ENCODE measurements around the gene RIMBP2.

Gene RIMBP2

DNA sequence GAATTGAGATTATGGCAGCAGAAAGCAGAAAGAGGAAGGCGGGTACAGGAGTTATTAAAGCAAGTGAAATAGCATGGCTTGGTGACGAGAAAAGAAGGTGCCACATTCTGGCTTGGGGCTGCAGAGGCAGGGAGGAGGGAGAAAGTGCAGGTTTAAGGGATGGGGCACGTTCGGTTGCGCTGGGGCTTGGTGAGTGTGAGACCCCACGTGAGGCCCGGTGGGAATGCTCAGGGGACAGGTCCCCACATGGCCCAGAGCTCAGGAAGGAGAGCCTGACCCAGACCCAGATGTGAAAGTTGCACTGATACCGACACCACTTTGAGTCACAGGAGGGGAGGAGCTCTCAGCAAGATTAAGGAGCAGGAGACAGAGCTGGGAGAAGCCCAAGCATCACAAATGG, 191.3 kb downstream of the RIMBP2 start:
- no peak for FAIRE-seq

- no peak for FAIRE-seq
Measured at GRCh38 chr12:130523863-130524614, 192.1 kb downstream of the RIMBP2 start.

DNA sequence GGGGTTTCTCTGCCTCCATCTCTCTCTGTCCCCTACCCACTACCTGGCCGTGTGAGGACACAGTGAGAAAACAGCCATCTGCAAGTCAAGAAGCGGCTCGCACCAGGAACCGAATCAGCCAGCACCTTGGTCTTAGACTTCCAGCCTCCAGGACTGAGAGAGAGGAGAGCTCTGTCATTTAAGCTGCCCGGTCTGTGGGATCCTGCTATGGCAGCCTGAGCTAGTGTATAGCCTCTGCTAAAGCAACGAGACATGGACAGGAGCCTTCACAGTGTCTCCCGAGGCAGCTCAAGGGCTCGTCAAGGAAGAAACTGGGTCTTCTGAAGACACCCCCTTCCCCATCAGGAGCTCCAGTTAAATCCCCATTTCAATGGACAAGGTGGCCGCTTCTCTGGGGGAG, 192.9 kb downstream of the RIMBP2 start:
- no peak for FAIRE-seq

GRCh38 chr12:130522244-130522834, 193.8 kb downstream of the RIMBP2 start:
- FAIRE-seq: no peak

DNA sequence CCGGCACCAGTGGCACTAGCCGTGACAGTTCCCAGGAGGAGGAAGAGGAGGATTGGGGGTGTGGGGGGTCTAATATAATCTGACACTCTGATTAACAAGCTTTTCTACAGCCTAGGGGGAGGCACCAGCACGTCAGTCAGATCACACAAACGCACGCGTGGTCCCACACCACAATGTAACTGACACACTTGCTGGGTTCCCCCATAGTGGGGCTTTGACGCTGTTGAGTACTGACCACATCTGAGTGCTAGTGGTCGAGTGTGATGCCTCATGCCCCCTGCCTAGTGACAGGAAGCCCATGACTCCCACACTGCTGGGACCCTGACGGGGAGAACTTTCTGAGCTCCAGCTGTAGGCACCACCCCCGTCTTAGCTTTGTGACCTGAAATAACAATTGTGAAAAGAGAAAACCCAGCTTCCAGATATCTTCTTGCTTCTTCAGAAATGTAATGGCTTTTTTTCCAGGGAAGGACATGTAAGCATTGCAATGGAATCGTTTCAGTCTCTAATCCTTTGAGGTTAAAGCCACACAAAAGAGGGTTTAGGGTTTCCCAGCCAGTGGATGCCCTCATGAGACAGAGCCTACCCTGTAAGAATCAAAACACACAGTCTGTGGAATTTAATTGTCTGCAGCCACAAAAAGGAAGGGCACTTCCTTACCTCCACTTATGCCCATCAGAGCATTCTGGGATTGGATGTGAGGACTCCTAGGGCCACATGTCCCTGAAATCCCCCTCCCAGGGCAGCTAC, 194.5 kb downstream of the RIMBP2 start:
- FAIRE-seq: no peak

DNA sequence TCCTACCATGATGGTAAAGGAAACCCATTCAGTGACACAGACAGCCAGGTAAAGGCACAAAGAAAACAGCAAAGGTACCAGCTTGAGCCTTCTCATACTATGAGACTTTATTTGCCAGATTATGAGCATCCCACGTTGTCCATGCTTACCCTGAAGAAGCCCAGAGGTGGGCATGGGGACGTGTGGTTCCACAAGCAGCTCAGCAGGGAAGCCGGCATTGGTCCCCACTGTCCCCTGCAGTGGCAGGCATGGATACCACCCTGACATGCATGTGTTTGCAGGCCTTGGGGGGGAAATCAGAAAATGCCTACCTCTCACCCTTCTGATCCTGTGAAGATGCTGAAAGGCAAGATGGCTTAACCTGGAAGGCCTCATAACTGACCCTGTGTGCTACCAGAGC, 195.3 kb downstream of the RIMBP2 start:
- no peak for FAIRE-seq

- FAIRE-seq: no peak
Measured at GRCh38 chr12:130517588-130517987, 198.5 kb downstream of the RIMBP2 start.

- no peak for FAIRE-seq
Measured at GRCh38 chr12:130514149-130514551, 201.9 kb downstream of the RIMBP2 start.

GRCh38 chr12:130513556-130513955, 202.5 kb downstream of the RIMBP2 start:
- FAIRE-seq: no peak

DNA sequence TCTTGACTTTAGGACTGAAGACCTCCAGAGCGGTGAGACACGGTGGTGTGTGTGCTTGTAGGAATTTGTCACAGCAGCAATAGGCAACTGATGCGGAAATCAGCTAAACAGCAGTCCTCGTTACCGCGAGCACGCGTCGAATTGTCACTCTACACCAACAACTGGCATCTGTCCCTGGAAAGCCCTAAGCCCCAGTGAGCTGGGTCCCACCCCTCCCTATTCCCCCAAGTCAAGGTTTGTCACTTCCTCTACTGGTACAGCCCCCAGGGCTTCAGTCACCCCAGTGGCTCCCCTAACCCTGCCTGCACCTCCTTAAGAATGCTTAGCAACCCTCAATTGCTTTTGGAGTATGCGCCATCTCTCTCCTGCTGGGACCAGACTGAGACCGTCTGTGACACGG, 204.8 kb downstream of the RIMBP2 start:
- no peak for FAIRE-seq

DNA sequence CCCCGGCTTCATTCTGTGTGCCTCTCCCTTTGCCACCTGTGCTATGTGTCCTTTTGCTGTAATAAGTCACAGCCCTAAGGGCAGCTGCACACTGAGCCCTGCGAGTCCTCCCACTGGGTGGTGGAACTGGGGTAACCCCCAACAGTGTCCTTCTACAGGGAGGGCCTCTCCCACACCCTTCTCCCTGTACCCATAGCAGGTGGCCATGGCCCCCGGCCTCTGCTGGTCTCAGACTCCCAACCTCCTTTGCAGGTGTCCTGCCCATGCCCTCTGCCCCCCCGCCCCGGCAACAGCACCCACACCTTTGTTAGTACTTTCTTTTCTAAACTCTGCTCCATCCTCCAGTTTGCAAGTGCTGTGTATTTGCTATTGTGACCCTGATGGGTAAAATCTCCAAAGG, 206.6 kb downstream of the RIMBP2 start:
- FAIRE-seq: no peak

GRCh38 chr12:130508847-130509246, 207.3 kb downstream of the RIMBP2 start:
- FAIRE-seq: no peak

DNA sequence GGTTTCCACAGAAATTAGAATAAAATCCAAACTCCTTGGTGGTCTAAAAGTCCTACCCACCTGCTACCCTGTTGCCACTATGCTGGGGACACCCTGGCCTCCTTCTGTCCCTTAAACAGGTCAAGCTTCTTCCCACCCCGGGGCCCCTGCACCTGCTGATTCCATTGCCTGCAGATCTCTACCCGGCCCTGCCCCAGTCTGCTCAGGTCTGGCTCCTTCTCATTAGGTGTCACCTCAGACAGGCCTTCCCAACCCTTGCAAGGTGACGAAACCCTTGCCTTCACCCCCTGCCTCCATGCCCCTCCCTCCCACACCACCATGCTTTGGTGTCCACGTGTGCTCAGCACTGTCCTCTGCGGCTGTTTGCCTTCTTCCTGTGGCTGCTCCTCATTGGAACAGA, 207.8 kb downstream of the RIMBP2 start:
- no peak for FAIRE-seq

DNA sequence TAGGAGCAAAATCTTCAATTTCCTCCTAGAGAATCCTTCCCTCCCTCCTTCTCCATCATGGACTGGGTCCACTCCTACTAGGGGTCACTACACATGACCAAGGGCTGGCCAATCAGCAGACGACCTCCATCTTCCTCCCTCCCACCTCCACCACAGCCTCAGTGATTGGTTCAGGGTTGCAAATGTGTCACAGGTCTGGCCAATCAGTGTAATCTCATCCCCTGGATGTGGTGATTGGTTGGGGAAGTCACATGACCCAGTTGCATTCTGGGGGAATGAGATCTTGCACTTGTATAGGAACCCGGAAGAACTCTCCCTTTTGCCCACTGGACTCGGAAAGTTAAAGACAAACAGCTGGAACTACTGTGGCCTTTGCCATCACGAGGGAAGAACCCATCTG, 209.3 kb downstream of the RIMBP2 start:
- FAIRE-seq: no peak

GRCh38 chr12:130504840-130505175, 211.3 kb downstream of the RIMBP2 start:
- FAIRE-seq: no peak

DNA sequence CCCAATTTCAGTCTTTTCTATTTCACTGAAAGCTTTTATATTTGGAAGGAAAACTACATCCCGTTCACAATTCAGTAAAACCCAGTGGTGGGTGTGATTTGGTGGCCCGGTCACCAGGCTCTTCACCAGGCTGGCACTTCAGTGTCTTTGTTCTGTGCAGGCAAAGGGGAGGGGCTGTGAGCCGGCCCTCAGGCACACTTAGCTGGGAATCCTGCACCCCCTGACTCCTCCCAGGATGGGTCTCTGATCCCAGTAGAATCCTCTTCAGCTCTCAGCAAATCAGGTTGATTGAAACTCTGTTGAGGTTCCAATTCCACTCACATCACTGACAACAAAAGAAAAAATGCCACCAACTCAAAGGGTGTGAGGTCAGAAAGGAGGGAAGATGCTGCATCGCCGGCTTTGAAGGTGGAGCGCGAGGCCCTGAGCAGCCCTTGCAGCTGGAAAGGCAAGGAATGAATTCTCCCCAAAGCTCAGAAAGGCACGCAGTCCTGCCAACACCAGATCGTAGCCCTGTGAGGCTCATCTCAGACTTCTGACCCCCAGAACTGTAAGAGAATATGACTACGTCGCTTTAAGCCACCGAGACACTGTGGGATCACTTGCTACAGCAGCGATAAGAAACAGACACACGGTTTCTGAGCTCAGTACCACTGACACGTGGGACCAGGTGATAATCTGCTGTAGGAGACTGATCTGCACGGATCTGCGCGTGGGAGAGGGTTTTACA, 211.8 kb downstream of the RIMBP2 start:
- FAIRE-seq: no peak

- no peak for FAIRE-seq
Measured at GRCh38 chr12:130501821-130502220, 214.3 kb downstream of the RIMBP2 start.

DNA sequence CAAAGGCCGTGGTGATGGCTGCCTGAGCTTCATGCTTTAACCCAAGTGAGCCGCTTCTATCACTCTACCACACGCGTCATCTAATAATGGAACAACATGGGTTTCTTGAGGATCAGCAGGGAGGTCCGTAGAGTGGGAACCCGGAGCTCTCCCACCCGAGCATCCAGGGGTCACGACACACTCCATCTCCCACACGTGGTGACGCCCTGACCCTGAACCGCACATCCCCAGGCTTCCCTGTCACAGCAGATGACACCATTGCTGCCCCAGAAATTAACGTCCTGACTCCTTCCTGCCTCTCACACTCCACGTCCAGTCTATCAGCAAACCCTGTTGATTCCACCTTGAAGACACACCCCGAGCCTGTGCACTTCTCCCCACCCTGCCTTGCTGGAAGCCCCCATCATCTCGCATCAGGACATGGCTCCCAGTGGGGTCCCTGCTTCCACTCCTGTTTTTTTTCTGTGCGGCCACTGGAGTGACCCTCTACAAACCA, 215.2 kb downstream of the RIMBP2 start:
- no peak for FAIRE-seq

- no peak for FAIRE-seq
Measured at GRCh38 chr12:130499474-130499873, 216.6 kb downstream of the RIMBP2 start.

- no peak for FAIRE-seq
Measured at GRCh38 chr12:130498589-130499385, 217.3 kb downstream of the RIMBP2 start.

DNA sequence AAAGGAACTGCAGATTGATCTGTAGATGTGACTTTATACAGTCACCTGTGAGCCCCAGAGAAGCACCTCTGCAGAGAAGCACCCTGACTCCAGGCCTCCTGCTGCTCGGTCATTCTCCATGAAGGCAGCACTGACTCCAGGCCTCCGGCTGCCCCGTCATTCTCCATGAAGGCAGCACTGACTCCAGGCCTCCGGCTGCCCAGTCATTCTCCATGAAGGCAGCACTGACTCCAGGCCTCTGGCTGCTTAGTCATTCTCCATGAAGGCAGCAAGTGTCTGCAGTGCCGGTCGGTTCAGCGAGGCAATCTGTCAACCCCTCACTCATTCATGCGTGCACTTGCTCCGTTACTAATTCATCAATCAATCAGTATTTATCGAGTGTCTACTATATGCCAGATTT, 218.1 kb downstream of the RIMBP2 start:
- no peak for FAIRE-seq

- no peak for FAIRE-seq
Measured at GRCh38 chr12:130497321-130497720, 218.8 kb downstream of the RIMBP2 start.
